Cardiac fibroblast (primary cell): ENCODE data around the gene TTF1.

Source experiments
- DNase-seq, 2 donors: peaks; one replicate each; pipeline versions ENCODE4 v3.0.0 to v3.0.0-alpha.2; 2010; ENCODE audit warnings: low read depth in 2 of 2
- H3K4me3 ChIP-seq, 2 donors: replicated peaks in 1 of 2; 1 replicate in 1 of 2; 2 replicates in 1 of 2; pipeline ENCODE4 v1.5.1; 2011; ENCODE audit warnings: low read depth in 2 of 2, low read length in 2 of 2, mild to moderate bottlenecking in 2 of 2, moderate library complexity in 1 of 2
- CTCF ChIP-seq: IDR thresholded peaks from one replicate; pipeline ENCODE4 v1.5.1; 2011; ENCODE audit warnings: low read depth, mild to moderate bottlenecking, low read length, inconsistent platforms

TTF1 gene

GRCh38 chr9:132415181-132415580 lies 8.5 kb upstream of the TTF1 start:
- no peak overlapping the region for H3K4me3 ChIP-seq
- TF ChIP-seq CTCF: no peak
- DNase-seq: no peak

- no peak overlapping the region for H3K4me3 ChIP-seq
- no peak for TF ChIP-seq CTCF
- no peak for DNase-seq
Observed at GRCh38 chr9:132414731-132415130, 8.1 kb upstream of the TTF1 start.

- TF ChIP-seq CTCF: no peak
- no peak overlapping the region for H3K4me3 ChIP-seq
- no peak for DNase-seq
Observed at GRCh38 chr9:132413926-132414325, 7.3 kb upstream of the TTF1 start.

- no peak overlapping the region for H3K4me3 ChIP-seq
- peak; percentile 21 to 35 for DNase-seq
- peak; percentile 78 for TF ChIP-seq CTCF
Observed at GRCh38 chr9:132412089-132412488, 5.4 kb upstream of the TTF1 start.

GRCh38 chr9:132411091-132411508 lies 4.5 kb upstream of the TTF1 start:
- TF ChIP-seq CTCF: peak; percentile 48
- DNase-seq: peak; percentile 26 to 46
- no peak overlapping the region for H3K4me3 ChIP-seq

GRCh38 chr9:132410642-132411041 lies 4.0 kb upstream of the TTF1 start:
- no peak for TF ChIP-seq CTCF
- peak overlapping the region; percentile 41 to 57 for H3K4me3 ChIP-seq
- DNase-seq: no peak

- TF ChIP-seq CTCF: no peak
- peak within 1 kb of the TSS; percentile 41 to 57 for H3K4me3 ChIP-seq
- peak; percentile 70 for DNase-seq
Observed at GRCh38 chr9:132409828-132410528, 3.3 kb upstream of the TTF1 start, which contains the start of gene CFAP77. Gene CFAP77 (plus strand): TSS chr9:132410211. CDS start chr9:132410272, 61 bp downstream.
